HEK293 (cell line): ENCODE measurements around the gene MAGOH.

Source experiments
- ATF2 ChIP-seq: fragments of 450-650 bp; formaldehyde crosslinking; IDR thresholded peaks from 2 replicates; pipeline ENCODE4 v1.5.1; 2016; ENCODE audit warnings: missing biosample characterization, missing genetic modification characterization, low read depth
- CTCF ChIP-seq: fragments of 450-650 bp; formaldehyde crosslinking; IDR thresholded peaks from 2 replicates; pipeline ENCODE4 v1.5.1; 2016; ENCODE audit warnings: missing biosample characterization, missing genetic modification characterization
- REST ChIP-seq: fragments of 450-650 bp; formaldehyde crosslinking; IDR thresholded peaks from 2 replicates; pipeline ENCODE4 v1.5.1; 2016; ENCODE audit warnings: missing biosample characterization, missing genetic modification characterization
- SETDB1 ChIP-seq: IDR thresholded peaks from one replicate; pipeline ENCODE4 v1.6.1; 2017; ENCODE audit warnings: mild to moderate bottlenecking, low read length, moderate library complexity, mixed read lengths; ENCODE audit not compliant: insufficient read length
- ZNF138 ChIP-seq: fragments of 450-650 bp; formaldehyde crosslinking; IDR thresholded peaks from 2 replicates; pipeline ENCODE4 v1.5.1; 2016; ENCODE audit warnings: missing biosample characterization, missing genetic modification characterization, borderline replicate concordance
- ZNF274 ChIP-seq, 2 experiments: fragments of 200-500 bp in 1 of 2; fragments of 450-650 bp in 1 of 2; sonication (Bioruptor generic) in 1 of 2; formaldehyde crosslinking in 1 of 2; IDR thresholded peaks; 2 replicates each; pipeline versions ENCODE4 v1.5.1 to v1.6.1; 2014 to 2016; ENCODE audit warnings: borderline replicate concordance in 1 of 2, inconsistent platforms in 1 of 2, low read length in 1 of 2, missing biosample characterization in 1 of 2, missing genetic modification characterization in 1 of 2

- TF ChIP-seq CTCF (tag by site-specific recombination) (no peak), ZNF274 (IDR thresholded peaks at IDR 0.05; ENCODE audit: low read length) (no peak), ZNF274 (tag by site-specific recombination; IDR thresholded peaks at IDR 0.05; ENCODE audit: borderline replicate concordance) (no peak), ATF2 (tag by site-specific recombination) (no peak), SETDB1 (no peak), REST (tag by site-specific recombination) (no peak), ZNF138 (tag by site-specific recombination) (no peak)
Observed at GRCh38 chr1:53274026-53274425, 35.7 kb upstream of the MAGOH start.
